ENCODE results near the gene ACBD6.
"Not testable (repeated sequence)": the region's sequence is repeated elsewhere in the genome, so short reads cannot be mapped to it uniquely, and the experiment has no call there.

The ACBD6 gene

GRCh38 chr1:180415985-180416633, 86.3 kb downstream of the ACBD6 start:
- no peak for DNase-seq (ENCODE audit: low read depth)

- DNase-seq (ENCODE audit: low read depth), result no peak
These were observed 87.0 kb downstream of the ACBD6 start for GRCh38 chr1:180415236-180415848.

- DNase-seq (ENCODE audit: low read depth), result no peak
These were observed 89.8 kb downstream of the ACBD6 start for GRCh38 chr1:180412583-180412982.

GRCh38 chr1:180408128-180408527, 94.2 kb downstream of the ACBD6 start:
- not testable (repeated sequence) for DNase-seq (ENCODE audit: low read depth)

GRCh38 chr1:180407051-180407450, 95.3 kb downstream of the ACBD6 start:
- DNase-seq (ENCODE audit: low read depth), result no peak

- DNase-seq (ENCODE audit: low read depth), result no peak
These were observed 99.8 kb downstream of the ACBD6 start for GRCh38 chr1:180402551-180402950.

GRCh38 chr1:180402001-180402400, 100.4 kb downstream of the ACBD6 start:
- no peak for DNase-seq (ENCODE audit: low read depth)

- DNase-seq (ENCODE audit: low read depth), result no peak
These were observed 105.2 kb downstream of the ACBD6 start for GRCh38 chr1:180397175-180397574.

GRCh38 chr1:180392427-180393145, 109.8 kb downstream of the ACBD6 start:
- no peak for DNase-seq (ENCODE audit: low read depth)

- no peak for DNase-seq (ENCODE audit: low read depth)
These were observed 110.4 kb downstream of the ACBD6 start for GRCh38 chr1:180392020-180392419.

GRCh38 chr1:180387413-180387812, 115.0 kb downstream of the ACBD6 start:
- DNase-seq (ENCODE audit: low read depth), result no peak

- no peak for DNase-seq (ENCODE audit: low read depth)
These were observed 115.5 kb downstream of the ACBD6 start for GRCh38 chr1:180386745-180387367.

GRCh38 chr1:180385144-180385543, 117.2 kb downstream of the ACBD6 start:
- DNase-seq (ENCODE audit: low read depth), result no peak

- no peak for DNase-seq (ENCODE audit: low read depth)
These were observed 117.9 kb downstream of the ACBD6 start for GRCh38 chr1:180384286-180385005.

GRCh38 chr1:180382326-180383115, 119.9 kb downstream of the ACBD6 start:
- no peak for DNase-seq (ENCODE audit: low read depth)

GRCh38 chr1:180381184-180381580, 121.2 kb downstream of the ACBD6 start:
- DNase-seq (ENCODE audit: low read depth), result no peak

GRCh38 chr1:180380259-180381183, 121.9 kb downstream of the ACBD6 start:
- DNase-seq (ENCODE audit: low read depth), result no peak

- no peak for DNase-seq (ENCODE audit: low read depth)
These were observed 125.6 kb downstream of the ACBD6 start for GRCh38 chr1:180376800-180377199.

GRCh38 chr1:180376253-180376652, 126.1 kb downstream of the ACBD6 start:
- DNase-seq (ENCODE audit: low read depth), result no peak

- no peak for DNase-seq (ENCODE audit: low read depth)
These were observed 129.6 kb downstream of the ACBD6 start for GRCh38 chr1:180372728-180373127.
